HG02981 (cell line): ENCODE measurements around the gene DLX3.

ENCODE experiments used
- ATAC-seq: cut with Tn5 transposase; IDR thresholded peaks from one replicate; pipeline ENCODE4 v1.9.1; 2021; ENCODE audit warnings: mild to moderate bottlenecking, moderate library complexity; ENCODE audit not compliant: unreplicated experiment

The DLX3 gene

DNA sequence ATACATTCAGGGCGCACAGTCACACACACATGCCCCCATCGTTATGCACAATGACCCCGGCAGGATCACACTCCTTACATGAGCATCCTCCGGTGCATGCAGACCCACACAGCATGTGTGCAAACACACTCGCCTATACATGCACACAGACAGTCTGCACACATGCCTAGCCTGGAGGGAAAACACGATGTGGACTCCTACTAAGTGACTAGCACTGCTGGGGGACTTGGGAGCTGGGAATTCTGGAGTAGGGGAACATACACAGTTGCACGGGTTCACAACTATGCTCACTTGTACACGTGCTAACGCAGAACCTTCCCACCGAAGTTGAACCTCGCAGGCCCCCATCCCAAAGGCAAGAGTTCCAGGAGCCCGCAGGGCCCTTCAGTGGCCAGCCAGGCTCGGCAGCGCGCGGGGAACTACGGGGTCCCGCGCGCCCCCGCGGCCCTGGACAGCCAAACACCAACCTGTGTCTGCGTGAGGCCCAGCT is 2.0 kb downstream of the DLX3 start:
- no peak for ATAC-seq

DNA sequence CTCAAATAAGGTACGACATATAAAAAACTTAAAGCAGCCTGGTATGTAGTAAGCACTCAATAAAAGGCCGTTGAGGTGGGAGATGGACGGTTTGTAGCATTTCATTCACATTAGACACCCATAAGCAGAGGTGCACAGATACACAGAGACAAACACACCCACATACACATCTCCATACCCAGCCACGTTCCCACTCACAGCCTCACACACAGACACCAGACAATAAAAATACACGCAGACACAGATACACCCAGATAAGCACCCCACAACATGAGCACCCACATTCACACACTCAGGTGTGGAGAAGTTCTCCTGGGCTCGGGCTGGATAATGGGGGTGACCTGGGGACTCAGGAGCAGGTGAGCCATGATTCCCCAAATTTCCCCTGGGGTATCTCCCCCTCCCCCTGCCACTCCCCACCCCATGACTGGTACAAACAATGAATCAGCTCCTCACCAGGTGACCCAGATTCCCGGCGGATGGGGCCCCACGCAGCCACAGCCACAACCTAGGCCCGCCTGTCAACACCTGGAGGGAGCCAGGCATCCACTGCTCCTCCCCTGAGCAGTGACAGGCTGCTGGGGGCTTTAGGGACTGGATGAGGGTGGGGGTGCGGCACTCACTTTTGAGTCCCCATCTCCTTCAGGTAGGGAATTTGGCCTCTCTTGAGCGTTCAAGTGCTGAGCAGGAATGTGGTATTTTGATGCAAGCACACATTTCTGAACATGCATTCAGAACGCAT is 2.7 kb downstream of the DLX3 start:
- no peak for ATAC-seq

DNA sequence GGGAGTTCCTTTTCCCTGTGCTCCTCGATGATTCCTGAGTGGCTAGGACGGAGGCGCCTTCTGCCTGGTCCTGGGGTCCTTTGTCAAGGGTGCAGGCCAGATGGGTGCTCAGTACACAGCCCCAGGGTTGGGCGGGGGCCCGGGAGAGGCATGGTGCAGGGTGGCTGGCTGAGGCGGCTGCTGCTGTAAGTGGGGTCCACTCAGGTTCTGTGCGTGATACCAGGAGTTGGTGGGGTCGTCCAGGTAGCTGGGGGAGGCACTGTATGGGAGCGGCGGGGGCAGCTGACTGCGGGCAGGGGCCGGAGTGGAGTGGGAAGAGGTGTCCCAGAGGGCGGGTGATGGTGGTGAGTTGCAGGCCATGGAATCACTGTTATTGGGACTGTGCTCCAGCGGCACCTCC is 3.6 kb downstream of the DLX3 start:
- ATAC-seq, result no peak

DNA sequence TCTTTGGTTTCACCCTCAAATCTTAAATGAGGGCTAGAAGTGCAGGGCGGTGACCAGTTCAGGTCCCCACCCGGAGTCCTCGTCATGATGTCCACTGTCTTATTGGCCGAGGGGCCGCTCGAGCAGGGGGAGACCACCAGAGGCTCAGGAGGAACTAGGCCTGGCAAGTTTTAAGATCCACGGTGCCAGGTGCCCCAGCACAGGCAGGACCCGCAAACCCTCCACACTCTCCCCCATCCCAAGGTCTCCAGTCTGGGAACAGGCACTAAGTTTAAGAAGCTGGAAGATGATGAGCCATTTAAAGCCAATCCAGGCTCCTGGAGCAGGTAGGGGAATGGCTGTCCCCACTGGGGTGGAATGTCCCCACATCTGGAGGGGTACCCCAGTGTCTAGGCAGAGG is 4.1 kb downstream of the DLX3 start:
- no peak for ATAC-seq

DNA sequence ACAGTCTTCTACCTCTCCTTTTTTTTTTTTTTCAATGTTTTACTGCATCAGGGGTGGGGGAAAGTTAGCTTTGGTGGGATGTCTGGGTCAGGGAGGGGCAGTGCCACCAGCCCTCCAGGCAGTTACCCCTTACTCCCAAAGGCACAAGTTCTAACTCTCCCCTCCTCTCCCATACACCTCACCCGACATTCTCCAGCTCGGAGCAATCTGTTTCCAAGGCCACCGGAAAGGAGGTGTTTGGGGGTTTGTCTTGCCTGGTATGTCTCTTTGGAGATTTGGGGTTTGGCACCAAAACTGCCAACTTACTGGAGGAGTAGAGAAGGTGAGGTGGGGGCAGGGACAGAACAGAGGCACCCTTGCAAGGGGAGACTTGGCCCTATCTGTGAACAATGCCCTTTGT is 4.7 kb downstream of the DLX3 start:
- no peak for ATAC-seq

DNA sequence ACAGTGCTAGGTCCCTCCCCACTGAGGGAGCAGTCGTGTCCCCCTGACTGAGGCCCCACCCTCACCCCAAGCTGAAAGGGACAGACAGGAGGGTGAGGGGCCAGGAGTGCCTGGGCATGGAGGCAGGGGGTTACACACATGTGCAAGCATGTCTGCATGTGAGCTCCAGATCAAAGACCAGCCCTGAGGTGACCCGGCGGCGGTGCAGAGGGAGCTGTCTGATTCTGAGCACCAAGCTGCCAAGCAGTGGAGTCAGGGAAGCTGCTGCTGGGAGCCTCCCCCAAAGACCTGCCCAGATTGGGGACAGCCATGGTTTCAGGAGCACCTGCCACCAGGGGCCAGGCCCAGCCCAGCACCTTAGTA is 5.5 kb downstream of the DLX3 start:
- ATAC-seq, result no peak

DNA sequence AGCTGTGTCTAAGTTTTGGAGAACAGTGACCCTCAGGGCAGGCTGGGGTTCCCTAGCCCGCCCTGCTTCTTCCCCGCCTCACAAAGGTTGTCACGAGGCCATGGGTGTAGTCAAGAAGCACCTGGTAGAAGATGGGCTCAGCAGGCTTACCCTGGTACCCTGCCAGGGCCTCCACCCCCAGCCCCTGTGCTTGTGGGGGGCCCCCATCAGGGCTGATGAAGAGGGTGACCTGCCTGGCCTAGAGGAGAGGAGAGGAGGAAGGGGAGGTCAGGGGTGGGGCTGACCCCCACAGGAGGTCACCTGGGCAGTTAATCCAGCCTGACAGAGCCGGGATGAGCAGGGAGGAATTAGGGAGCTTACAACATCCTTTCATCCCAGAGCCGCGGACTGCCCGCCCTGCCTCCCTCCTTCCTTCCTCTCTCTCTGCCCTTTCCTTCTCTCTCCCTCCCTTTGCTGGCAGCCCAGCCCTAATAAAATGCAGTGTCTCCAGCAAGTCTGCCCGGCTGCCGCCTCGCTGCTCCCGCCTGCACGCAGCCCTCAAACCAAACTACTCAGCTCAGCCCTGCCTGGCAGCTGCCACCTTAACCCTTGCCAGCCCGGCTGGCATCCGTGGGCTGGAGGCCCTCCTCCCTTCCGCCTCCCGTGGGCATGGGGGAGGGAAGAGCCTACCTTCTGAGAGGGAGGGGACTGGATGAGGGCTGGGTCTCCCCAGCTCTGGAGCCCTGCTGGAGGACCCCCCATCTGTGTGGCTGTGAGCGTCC is 7.2 kb downstream of the DLX3 start:
- no peak for ATAC-seq

DNA sequence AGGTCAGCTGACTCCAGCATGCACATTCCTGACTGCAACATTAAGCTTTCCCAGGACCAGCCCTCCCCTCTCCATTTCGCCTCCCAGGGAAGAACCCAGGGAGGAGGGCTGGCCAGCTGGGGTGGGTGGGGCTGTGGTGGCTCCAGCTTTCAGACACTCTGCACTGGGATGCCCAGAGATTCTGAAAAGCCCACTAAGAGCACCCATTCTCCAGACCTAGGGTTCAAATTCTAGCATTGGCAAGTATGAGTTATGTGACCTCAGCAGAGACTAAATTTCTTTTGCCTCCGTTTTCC is 7.8 kb downstream of the DLX3 start:
- no peak for ATAC-seq

DNA sequence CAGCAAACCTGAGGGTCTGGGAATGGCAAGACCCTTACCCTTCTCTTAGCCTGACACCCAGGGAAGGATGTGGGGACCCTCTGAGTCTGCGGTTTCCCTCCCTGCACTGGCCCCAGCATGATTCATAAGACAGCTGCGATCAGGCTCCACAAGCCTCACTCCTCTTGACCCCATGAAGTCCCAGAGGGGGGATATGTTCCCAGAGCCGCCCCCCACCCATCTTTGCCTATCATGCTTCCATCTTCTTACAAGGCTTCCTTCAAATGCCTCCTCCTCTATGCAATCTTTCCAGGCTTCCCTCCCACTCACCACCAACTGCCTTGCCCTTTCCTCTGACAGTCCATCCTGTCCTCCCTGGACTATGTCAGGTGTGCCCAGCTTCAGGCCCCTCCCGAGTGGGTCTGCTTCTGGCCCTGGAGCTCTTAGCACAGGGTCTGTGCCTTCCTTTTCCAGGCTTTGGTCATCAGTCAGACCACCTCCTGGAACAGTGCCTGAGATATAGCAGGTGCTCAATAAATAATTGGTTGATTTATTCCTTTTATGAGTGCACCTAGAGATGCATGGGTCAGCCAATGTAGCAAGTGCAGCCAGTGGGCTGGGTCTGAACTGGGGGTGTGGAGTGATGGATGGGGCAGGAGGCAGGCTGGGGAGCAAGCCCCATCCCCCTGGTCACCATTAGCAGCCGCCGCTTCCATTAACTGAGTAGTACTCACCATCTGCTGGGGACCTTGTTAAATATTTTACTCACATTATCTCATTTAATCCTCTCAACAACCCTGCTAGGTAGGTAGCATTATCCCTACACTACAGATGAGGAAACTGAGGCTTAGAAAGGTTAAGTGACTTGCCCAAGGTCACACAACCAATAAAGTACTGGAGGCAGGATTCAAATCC is 8.4 kb downstream of the DLX3 start:
- ATAC-seq, result no peak

DNA sequence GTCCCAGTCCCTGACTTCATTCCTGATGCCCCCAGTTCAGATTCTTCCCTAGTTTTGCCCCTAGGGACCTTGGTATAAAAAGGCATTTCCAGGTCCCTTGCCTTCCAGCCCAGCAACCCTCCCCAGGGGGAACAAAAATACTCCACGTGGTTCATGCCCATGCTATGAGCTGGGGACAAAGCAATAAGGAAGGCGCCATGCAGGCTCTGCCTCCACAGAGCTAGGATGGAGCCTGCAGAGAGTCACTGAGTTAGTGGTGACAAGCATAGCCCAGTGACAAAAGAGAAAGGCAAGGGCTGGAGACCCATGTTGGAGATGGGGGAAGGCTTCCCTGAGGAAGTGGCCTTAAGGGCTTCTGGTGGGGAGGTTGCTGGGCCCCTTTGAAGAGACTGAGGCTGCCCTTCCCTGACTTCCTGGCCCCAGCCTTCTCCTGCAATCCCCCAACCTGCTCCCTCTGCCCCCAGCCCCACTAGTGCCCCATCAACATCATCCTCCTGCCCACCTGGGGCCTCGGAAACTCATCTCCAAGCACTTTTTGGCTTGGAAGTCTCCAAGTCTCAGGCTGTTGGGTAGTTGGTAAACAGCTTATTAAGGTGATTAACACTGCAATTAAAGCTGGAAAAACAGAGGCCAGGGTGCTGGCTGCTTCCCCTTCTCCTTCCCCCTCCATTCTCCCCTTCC is 9.6 kb downstream of the DLX3 start:
- ATAC-seq, result no peak

DNA sequence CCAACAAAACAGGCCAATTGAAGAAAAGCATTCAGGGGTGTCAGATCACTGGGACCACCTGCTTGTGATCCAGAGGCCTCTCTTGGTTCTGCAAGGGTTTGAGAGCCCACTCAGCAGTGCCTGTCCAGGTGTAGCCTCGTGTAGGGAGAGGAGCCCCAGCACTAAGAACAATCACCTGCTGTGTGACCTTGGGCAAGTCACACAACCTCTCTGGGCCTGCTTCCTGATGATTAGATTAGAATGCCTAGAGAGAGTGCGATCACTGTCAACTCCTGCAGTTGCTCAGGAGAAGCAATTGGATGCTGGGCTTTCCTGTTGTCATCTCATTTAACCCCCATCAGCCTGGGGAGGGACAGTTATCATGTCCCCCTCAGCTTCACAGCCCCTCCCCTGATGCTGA is 10.2 kb downstream of the DLX3 start:
- ATAC-seq, result no peak

DNA sequence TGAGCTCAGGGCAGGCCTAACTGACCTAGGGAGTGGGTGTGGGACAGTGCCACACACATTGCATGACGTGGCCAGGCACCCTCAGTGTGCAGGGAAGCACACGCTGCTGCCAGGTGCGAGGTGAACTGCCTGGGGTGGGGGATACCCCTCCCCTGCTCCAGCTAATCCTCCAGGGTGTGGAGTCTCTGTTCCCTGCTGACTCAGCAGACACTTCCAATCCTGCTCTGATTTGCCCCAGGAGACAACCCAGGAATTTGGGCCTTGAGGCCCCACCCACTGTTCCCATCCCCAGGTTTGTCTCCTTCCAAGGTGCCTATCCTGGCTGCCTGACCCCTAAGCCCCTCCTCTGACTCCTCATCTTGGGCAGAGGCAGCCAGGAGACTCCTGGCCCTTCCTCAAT is 10.7 kb downstream of the DLX3 start:
- ATAC-seq, result no peak

DNA sequence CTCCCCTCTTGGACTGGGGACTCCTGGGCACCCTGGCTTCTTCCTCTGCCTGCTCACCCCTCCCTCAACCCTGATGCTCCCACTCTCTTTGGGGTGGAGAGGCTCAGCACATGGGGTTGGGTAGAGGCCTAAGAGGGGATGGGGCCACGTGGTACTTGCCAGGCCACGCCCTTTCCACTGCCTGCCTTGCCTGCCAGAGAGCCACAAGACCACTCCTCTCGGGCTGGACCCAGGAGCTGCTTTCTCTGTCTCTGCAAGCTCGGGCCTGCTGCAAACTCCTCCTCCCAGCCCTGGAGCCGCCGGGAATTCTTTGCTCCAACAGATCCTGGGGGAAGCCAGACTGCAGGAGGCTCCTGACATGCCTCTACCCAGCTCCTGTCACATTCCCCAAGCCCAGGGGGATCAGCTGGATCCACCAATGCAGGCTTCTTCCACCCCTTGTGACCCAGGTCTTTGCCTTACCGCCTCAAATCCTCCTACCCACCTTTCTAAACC is 14.3 kb downstream of the DLX3 start:
- ATAC-seq, result no peak

DNA sequence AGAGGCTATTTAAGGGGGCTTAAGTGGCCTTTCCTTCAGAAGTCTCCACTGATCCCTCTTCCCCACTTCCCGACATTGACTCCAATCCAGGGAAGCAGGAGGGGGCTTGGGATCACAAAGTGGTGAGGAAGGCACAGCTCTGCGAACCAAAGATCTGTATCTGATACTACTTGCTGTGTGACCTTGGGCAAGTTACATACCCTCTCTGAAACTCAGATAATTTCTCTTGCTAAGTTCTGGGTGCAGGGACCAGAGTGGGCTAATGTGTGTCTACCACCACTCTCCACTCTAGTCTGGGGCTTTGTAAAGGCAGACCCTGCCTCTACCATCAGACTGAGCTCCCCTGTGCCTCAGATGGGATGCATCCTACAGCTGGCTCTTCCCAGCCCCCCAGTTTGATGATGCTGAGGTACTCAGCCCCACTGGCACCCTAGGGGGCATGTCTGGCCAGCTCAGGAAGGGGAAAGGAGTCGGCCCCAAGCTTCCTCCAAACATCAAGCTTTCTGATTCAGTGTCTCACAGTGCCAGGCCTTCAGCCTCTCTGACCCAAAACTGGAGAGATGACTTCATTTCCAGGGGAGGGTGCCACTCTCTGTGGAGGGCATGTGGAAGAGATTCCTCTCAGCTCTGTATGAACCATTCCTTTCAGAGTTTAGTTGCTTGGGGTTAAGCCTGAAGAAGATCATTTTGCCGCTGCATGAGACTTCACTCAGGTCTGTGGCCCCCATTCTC is 15.1 kb downstream of the DLX3 start:
- ATAC-seq, result no peak

DNA sequence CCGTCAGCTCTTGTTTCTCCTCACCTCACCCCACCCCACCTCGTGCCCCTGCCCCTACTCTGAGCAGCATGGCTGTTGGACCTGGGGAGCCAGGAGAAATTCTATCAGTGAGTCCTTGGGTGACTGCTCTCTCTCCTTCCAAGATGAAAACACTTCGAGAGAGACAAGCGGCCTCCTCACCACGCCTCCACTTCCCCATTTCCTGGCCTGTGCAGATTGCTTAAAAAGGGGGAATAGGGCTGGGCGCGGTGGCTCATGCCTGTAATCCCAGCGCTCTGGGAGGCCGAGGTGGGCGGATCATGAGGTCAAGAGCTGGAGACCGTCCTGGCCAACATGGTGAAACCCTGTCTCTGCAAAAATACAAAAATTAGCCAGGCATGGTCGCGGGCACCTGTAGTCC is 16.5 kb downstream of the DLX3 start:
- ATAC-seq, result no peak

DNA sequence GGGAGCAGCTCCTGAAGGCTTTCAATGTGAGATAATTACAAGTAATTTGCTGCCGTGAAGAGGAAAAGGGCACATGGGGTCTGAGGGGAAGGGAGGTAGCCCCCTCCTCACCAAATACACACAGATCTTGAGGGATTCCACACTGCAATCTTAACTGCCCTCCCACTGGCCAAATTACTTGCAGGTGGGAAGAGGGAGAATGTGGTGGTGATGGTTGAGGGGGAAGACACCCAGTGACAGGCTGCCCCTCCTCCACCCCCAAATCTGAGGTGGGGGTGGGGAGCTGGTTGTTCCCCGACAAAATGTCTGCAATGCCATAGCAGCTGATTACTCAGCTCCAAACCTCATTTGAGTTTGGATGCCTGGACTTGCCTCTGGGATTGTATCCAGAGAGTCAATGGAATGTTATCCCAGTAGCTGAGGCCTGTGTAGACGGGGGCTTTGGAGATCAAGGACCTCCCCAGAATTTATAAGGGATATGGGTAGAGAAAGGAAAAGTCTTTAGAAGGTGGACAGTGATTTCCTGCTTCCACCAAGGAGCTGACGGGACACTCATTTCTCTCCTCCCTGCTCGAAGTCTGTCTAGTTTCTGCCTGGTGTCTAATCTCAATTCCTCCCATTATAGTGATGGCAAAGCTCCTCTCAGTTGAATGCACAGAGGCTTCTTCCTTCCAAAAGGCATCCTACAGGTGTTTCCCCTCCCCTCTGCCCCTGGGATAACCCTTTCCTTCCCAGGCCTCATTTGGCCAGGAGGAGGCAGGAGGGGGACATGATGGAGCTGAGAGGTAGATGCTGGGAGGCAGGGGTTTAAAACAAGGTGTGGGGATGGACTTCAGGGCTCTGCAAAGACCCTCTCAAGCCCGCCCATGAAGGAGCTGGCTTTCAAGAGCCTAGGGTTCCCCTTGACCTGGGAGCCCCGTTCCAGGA is 17.3 kb downstream of the DLX3 start:
- no peak for ATAC-seq

DNA sequence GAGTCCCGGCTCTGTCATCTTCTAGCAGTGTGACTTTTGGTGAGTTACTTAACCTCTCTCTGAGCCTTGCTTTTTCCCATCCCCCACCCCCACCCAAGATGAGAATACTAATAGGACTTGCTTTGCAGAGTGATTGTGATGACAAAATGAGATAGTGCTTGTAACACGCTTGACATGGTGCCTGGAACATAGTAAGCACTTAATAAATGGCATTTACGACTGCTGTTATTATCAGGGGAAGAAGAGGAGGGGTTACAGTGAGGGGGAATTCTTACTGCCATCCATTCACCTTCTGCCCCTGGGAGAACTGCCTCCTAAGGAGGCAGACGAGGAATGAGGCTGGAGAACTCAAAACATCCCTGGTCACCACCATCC is 18.2 kb downstream of the DLX3 start:
- no peak for ATAC-seq

DNA sequence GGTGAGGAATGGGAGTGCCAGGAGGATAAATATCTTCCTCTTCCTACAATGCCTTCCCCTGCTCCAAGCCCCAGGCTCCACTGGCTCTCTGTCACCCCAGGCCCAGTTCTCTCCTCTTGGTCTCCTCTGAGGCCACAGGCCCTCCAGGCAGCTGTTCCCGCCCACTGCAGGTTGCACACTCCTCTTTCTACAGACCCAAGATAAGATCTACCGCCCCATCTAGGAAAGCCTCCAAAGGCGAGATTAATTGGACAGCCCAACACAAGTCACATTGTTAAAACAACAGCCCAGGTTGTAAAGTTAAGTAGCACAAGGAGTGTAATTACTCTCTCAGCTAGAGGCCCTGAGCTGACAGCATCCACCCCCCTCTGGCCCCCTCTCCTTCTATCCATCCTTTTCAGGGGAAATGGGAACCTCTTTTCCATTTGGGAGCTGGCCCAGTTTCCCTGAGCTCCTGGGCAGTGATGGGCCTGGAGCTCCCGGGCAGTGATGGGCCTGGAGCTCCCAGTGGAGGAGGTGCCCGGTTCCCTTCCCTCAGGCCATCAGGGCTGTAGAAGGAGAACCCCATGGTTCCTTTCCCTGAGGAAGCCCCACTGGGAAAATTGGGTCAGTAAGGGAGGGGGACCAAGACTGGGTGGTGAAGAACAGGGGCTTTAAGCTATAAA is 18.7 kb downstream of the DLX3 start:
- no peak for ATAC-seq

DNA sequence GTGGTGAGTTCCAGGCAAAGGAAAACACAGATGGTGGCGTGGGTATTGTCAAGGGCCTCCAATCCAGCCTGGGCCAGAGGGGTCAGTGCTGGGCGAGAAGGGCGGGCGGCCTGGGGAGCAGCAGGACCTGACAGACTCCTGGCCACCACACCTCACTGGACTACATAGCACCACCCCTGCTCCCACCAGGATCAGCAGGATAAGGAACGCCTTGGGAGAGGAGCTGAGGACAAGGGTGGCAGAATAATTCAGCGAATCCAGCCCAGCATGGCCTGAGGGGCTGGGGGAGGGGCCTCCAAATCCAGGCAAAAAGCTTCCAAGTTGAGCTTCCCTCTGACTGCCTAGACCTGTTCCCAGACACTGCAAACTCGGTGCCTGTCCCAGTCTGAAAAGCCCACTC is 19.5 kb downstream of the DLX3 start:
- no peak for ATAC-seq
